Left cardiac atrium (tissue), 4 donors: ENCODE data around the gene PPP2R2B. TPM values are rescaled to one million over a fixed set of nuclear protein-coding genes. Genes with fewer than 3 reads are reported as not detected.

Source experiments
- ATAC-seq, 2 donors: fragments of 200-7000 bp; cut with Tn5 transposase; one replicate each; pipeline ENCODE4 v1.9.1; 2020; ENCODE audit warnings: mild to moderate bottlenecking in 2 of 2, moderate library complexity in 2 of 2
- DNase-seq: peaks from one replicate; pipeline ENCODE4 v3.0.0-alpha.2; 2020
- intact Hi-C, 2 donors: fragments of 100-400 bp; cut with DNase I; formaldehyde crosslinking; loops; one replicate each; pipeline versions ENCODE4 v1.14.1 to v1.15.1; 2022 to 2023
- total RNA-seq, 2 donors: library from RNA; stranded (reverse); fragmentation: NEBNext Ultra II Directional; extraction: Animal tissue kit (Norgen Biotek cat#: 25700); gene quantifications; one replicate each; pipeline ENCODE4 v1.2.1, GENCODE V29; 2021
- donor health status: DM: no; HTN: yes; CAD: no.
- donor health status: DM: no; HTN: yes; CAD: no; lungs with severe emphysema.
- donor health status: DM: yes; HTN: yes; CAD: no.
- donor health status: Dilated cardiomyopathy.

The PPP2R2B gene
- total RNA-seq, 2 donors from 2014 or later: 0.74 to 1.3 TPM

DNA sequence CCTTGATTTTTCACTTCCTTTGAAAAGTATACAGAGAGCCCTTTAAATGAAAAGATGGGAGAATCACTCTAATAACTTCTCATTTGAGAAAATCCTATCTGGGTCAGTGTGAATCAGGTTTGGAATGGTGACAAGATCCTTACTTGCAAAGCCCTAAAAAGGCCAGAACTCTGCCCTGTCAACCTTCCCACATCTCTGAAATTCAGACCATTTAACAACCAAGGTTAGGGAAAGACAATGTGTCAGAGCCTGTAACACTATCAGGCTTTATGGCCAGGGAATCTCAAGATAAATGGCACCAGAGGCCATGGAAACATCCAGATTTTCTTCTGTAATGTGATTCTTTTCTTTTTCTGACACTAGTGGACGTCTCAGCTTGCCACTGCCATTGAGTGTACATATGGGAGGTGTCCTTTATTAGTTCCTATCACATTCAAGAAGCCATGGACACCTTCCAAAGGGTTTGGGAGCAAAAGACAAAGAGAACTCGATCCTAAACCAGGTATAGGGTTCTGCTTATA is 196.9 kb downstream of the PPP2R2B start:
- peak in 1 of 2 donors; percentile 59 for ATAC-seq
- DNase-seq: no peak
- intact Hi-C loops: no loop called here

DNA sequence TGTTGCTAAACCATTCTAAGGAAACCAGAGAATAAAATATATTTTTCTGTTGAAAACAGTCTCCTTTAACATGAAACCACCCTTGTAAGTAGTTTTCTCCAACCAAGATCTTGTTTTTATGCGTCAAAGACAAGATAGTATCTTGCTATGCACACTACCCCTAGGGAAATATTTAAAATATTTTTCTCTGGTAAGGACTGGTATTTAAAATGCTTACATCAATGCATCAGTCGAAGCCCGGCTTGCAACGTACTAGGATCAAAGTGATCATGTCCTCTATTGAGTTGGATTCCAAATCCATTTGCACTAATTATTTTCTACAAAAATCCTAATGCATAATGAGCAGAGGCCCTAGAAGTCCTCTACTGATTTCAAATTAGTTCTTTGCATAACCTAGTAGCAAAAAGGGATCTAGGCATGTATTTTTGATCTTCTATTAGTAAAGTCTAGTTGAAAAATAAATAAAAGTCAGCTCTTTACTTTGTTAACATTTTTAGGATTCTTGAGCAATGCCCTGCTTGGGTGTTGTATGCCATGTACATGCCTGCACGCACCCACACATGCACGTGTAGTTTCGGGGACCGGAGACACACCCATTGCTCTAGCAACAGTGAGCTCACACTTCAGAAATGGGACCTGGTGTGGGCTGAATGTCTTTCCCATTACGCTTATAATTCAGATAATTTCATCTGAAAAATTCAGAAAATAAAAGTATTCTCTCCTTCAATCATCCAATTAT is 197.5 kb downstream of the PPP2R2B start:
- intact Hi-C loops: no loop called here
- DNase-seq (no peak), ATAC-seq (peak in 1 of 2 donors; percentile 69)

DNA sequence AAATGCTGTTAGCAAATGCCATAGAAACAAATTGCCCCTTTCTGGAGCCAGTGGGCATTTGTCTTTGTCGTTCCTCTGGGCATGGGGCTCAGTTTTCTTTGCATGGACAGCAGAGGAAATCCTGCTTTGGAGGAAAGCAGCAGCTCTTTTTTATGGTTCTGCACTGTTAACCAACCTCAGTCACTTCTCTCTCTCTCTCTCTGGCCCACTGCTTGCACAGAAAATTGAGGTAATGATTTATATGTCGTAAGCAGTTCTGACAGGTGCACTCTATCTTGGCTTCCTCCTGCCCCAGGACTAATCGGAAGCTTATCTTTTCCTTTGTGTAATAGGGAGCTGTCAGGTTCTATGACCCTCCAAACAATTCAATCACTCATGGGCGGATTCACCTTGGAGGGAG is 202.9 kb downstream of the PPP2R2B start:
- DNase-seq: no peak

DNA sequence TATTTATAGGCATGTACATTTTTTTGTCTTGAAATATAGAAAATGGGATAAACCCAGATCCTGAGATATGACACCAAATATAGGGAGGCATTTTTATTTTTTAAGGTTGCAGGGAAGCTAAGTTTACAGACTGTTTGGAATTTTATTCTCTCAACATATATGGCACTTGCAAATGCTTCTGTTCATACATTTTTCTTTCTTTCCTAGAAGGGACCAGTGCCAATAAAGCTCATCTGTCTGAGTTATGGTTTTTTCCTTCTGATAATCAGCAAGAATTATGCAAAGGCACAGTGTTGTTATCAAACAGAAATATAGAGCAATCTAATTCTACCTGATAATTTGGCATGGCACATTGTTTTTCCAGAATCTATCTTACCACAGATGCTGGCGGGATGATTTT is 205.7 kb downstream of the PPP2R2B start:
- no peak for DNase-seq
- no peak for ATAC-seq
- intact Hi-C loops: no loop called here

More for the DNA sequence above, 202.9 kb downstream of the PPP2R2B start:
- no peak for ATAC-seq
- intact Hi-C loops: no loop called here

DNA sequence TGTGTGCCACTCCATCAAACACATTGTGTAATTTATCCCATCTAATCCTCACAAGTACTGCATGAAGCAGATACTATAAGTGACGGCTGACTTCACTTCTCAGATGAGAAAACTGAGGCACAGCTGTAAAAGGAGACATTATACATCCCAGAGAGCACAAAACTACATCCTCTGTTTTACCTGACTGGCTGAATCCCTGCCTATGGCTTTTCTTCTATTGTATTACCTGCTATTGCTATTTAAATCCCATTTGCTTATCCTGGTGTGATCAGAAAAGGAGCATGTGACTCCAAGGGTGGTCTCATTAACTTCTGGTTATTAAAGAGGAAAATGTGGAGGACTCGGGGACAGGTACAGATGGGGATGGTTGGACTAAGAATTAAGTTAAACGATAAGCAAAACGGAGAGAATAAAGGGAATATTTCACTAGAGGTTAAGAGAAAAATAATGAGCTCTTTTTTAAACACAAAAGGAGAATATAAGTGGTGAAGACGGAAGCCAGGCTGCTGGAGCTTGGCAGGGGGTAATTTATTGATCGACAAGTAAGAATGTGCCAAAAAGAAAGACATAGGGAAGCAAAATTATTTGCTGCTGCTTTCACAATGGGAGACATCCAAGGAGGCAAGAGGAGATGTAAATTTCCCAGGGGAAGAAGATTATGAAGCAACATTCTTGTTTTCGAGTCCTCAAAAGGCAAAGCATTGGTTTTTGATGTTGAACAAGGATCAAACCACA is 206.8 kb downstream of the PPP2R2B start:
- ATAC-seq (no peak), DNase-seq (no peak)
- intact Hi-C loops: no loop called here

DNA sequence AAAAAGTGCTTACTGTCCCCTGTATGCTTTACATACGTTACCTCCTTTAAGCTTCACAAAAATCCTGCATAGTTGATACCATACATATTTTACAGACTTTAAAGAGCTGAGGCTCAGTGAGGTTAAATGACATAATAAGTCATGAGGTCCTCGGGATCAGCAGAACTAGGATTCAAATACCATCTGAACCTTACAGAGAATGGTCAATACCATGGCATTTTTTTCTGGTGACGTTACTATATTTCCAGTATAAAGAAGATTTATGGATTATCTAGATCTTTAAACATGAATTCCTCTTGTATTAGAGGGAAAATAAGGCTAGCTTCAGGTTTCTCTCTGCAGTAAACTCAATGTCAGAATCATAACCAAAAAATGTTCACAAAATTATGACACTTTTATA is 208.9 kb downstream of the PPP2R2B start:
- DNase-seq (no peak), ATAC-seq (no peak)
- intact Hi-C loops: no loop called here

DNA sequence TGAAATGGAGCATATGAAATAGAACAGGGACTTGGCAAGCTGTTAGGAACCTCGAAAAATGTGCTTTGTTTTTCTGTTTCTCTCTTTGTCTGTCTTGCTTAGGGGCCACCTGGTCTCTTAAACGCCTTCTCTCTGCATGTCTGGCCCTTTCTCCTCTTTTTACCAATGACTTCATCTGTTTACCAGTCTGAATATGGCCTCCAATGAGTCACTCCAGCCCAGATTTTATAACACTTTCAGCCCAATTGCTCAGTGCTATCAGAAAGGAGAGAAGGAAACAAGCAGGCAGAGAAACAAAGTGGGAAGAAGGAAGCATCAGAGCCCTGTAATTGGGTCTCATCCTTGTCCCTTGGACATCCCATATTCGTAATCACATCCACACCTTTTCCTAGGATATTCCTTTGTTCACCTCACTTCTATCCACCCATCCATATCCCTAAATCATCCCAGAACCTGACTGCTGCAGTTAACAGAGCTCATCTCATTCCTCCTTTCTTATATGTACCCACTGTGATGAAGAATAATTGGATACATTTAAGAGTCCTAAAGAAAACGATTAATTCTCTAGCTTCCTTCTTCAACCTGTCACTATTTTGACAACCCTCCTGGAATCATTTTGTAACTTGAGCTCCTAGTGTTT is 210.8 kb downstream of the PPP2R2B start:
- peak; percentile 19 to 98 for ATAC-seq
- intact Hi-C loops: no loop called here
- no peak for DNase-seq

DNA sequence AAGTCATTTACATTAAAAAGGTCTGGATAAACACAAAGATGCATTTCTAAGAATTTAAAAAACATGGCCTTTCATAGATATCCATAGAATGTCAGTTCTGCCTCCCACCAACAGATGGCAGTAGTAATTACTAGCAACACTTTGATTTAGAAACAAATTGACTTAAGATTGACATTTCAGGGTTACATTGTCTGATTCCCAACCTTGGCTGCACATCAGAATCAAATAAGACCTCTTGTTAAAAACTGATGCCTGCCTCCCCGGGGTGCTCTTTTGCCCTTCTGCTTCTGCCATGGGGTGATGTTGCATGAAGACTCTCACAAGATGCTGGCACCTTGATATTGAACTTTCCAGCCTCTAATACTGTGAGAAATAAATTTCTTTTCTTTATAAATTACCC is 216.3 kb downstream of the PPP2R2B start:
- intact Hi-C loops: no loop called here
- no peak for DNase-seq
- no peak for ATAC-seq

DNA sequence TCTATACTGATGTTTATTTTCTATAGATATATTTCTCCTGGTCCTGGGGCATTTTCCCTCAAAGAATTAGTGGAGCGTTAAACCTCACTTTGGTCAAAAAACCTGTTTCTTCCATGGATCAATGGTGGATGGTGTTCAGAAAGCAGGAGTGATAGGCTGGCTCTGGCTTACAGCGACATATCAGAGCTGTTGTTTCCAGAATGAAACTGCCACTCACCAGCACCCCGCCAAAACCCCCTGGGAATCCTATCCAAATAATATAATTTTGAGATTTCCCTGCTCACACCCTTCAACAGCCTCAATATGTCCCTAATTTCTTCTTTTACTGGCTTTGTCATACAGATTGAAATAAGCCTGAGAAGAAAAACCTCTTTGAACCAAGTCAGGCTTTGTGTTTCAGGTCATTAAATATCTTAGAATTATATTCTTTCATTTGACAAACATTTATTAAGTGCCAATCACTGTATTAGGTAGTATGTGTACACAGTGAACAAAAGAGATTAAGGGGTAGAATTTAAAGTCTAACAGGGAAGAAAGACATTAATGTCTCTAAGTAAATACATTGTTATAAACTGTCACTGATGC is 218.1 kb downstream of the PPP2R2B start:
- intact Hi-C loops: no loop called here
- no peak for DNase-seq
- no peak for ATAC-seq

DNA sequence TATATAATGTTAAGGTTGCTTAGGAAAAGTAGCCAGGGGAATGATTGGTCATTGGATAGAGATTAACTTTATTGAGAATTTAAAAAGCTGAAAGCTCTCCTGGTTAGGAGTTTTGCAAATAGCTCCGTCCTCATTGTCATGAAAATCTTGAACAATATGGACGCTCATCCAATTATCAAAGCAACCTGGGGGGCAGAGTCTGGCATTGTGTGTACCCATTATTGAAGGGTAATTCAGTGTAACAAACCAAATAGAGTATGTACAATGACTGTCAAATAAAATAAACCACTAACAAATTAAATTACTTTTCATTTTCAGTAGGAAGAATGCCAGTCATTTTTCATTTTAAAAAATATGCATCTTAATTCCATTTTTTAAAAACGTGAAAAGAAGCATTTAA is 218.6 kb downstream of the PPP2R2B start:
- ATAC-seq (no peak), DNase-seq (no peak)
- intact Hi-C loops: no loop called here

DNA sequence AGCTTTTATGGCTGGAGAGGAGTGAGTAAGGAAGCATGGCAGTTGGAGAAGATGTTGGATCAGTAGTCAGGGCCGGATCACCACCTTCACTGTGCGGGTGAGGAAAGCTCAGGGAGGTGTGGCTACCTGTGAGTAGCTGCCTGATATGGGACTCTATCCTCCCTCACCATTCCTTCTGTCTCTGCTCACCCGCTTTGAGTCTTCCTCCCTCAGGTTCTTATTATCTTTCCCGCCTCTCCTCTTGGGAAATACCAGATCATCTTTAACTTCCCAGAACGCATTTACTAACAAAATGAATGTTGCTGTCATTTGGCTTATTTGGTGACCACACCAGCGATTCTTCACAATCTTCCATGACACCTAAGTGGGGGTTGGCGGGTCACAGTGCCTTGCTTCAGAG is 221.9 kb downstream of the PPP2R2B start:
- DNase-seq (no peak), ATAC-seq (peak in 1 of 2 donors; percentile 89)
- intact Hi-C loops: no loop called here

DNA sequence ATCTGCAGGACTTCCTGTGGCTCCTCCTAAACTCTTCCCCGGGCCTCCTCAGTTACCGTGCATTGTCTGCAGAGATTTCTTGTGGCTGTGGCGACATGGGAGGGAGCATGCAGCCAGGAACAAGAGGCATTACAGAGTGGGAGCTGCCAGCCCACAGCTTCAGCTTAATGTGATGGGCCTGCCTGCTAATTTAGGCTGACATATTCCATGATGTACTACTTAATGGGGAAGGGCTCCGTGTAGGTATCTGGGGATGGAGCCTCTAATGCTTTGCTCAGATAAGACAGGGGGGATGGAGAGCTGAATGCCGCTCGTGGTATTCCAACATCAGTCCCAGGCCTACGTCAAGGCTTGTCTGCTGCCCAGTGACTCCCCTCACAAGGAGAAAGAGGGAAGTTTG is 225.0 kb downstream of the PPP2R2B start:
- intact Hi-C loops: no loop called here
- ATAC-seq (no peak), DNase-seq (no peak)

DNA sequence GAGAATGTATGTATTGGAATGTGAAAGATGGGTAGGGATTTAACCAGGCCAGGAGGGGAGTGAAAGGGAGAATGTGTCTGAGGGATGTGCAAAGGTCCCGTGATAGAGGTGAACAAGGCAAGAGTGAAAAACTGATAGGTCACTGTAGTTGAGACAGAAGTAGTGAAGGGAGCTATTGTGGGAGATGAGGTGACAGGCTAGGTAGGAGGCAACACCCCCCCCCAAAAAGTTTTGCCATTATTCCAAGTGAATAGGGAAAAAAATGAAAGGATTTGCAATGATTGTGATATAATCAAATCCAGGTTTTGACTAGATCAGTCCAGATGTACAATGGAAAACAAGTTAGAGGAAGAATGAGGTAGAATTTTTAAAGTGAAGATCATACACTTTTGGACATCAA is 226.0 kb downstream of the PPP2R2B start:
- no peak for DNase-seq
- ATAC-seq: no peak
- intact Hi-C loops: no loop called here

DNA sequence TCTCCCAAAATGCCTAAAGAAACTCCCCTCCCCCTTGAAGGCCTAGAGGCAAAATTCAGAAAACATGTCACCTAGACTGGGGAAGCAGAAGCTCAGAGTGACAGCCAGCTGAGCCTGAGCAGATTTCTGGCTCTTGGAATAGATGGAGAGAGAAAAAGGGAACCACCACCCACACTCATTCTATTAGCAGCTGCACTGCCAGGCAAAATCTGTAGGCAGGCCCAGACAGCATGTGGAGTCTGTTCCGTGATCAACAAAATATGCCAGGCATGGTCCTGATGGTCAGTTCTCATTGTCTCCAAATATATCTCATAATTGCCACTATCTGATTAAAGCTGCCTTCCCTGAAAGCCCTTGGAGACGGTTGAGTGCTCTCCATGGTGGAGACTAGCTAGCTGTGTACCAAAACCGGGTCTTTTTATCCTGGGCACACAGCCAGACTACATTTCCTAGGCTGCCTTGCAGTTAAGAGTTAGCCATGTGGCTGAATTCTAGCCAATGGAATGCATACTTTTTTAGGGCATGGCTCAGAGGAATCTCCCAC is 230.8 kb downstream of the PPP2R2B start:
- ATAC-seq: no peak
- DNase-seq: no peak
- intact Hi-C loops: no loop called here

DNA sequence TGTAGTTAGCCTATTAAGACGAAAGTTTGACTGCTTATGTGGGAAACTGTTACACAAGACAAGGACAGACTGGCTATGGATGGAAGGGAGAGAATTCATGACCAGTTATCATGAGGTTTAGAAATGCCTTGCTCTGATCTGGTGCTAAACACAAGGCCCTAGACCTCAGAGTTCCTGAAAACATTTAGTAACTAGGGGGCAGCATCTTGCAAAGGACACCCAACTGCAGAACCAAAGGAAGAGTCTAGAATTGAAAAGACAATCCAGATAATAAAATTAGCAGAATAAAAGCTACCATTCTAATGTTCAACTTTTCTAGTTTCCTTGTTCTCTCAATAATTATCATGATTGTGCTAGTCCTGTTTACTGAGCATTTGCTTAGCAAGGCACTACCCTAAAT is 232.1 kb downstream of the PPP2R2B start:
- no peak for ATAC-seq
- intact Hi-C loops: no loop called here
- no peak for DNase-seq

DNA sequence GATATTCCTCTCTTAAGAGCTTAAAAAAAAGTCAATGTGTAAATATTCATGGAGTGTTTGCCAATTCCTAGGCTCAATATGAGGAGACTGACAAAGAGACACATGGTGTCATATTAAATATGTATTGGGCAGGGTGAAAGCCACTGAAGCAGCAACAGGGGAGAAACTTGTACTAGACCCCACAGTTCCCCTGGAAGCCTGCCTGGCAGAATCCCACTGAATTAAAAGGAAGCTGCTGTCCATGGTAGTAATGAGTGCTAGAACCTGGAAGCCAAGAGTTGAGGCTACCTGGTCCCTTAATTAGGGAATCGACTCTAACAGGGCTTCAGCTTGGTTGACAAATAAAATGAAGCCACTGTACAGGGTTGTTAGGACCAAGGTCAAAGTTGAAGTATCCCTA is 233.2 kb downstream of the PPP2R2B start:
- intact Hi-C loops: no loop called here
- no peak for DNase-seq
- no peak for ATAC-seq

DNA sequence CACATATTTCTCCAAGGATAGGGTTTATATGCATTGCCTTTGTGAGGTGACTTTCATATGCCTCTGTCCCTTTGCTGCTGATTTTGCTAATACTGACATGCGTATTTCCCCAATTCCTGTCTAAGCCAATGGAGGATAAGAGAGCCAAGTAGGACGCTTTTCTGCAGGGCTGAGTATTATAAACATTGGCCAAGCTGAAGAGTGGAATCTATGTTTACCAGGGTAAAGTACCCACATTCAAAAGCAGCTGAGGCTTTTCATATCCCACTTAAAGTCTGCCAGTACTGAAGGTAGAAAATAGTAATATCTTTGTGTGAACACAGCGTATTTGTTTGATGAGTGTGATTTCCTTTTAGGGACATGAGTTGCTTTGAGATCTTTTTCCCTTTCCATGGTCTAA is 233.7 kb downstream of the PPP2R2B start:
- ATAC-seq: no peak
- intact Hi-C loops: no loop called here
- no peak for DNase-seq

DNA sequence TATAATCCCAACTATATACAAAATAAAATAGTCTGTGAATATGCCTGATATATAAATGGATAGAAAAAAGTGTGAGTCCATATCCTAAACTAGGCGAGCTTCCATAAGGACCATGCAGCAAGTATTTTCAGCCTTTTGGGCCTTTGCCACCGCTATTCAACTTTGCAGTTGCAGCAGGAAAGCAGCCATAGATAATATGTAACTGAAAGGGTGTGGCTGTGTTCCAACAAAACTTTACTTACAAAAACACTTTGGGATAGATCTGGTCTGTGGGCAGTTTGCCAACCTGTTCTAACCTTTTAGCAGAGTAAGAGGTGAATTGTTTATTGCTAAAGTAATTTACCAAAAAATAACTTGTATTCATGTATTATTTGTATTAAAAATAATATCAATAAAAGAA is 234.8 kb downstream of the PPP2R2B start:
- no peak for DNase-seq
- no peak for ATAC-seq
- intact Hi-C loops: no loop called here

DNA sequence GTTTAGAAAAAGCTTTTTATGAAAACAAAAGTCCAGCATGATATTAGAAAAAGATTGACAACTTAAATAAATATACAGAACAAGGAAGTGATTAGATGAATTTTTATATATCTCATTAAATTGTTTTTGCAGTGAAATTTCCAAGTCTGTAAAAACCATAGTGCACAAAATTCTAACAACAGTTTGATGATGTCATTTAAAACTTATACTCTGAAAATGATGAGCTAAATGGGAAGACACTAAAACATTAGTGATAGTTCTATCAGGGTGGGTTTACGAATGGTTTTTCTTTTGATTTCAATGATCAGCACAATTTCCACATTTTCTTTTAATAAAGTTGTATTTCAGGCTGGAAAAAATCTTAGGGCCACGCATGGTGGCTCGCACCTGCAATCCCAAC is 236.1 kb downstream of the PPP2R2B start:
- intact Hi-C loops: no loop called here
- DNase-seq: no peak
- no peak for ATAC-seq

DNA sequence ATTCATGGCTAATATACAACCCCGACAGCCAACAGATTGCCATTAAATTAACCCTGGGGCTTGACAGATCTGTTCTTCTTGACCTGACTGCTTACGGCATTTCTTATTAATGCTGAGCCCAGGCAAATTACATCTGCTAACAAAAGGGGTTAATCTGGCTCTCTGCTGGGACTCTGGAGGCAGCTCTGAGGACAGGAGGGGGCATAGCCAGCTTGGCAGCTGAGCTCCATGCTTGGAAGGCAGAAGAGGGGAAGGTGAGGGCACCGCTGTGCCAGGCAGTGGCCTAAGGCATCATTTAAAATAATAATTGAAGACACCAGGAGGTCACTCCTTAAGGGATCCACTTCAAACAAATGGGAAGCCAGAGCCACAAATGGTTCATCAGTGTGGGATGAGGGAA is 236.6 kb downstream of the PPP2R2B start:
- ATAC-seq: no peak
- no peak for DNase-seq
- intact Hi-C loops: no loop called here
